ENCODE results near the gene TRA2B.
A peak's percentile ranks its signal among the peaks of the same experiment; 100 is the strongest.

Gene TRA2B

GRCh38 chr3:185937689-185938374, at the start of gene TRA2B:
TSS of gene TRA2B (minus strand) at chr3:185938014. CDS start at chr3:185937860, 154 bp downstream.
- peak; percentile 90 for DNase-seq (ENCODE audit: low read depth)

GRCh38 chr3:185986198-185986777, 48.5 kb upstream of the TRA2B start:
- DNase-seq (ENCODE audit: low read depth): no peak

GRCh38 chr3:185984203-185984602, 46.4 kb upstream of the TRA2B start:
- no peak for DNase-seq (ENCODE audit: low read depth)

- DNase-seq (ENCODE audit: low read depth): peak; percentile 36
These were observed 45.8 kb upstream of the TRA2B start for GRCh38 chr3:185983495-185984141.

- no peak for DNase-seq (ENCODE audit: low read depth)
These were observed 44.8 kb upstream of the TRA2B start for GRCh38 chr3:185982632-185983031.

- no peak for DNase-seq (ENCODE audit: low read depth)
These were observed 43.8 kb upstream of the TRA2B start for GRCh38 chr3:185981621-185982020.

- peak; percentile 15 for DNase-seq (ENCODE audit: low read depth)
These were observed 41.9 kb upstream of the TRA2B start for GRCh38 chr3:185979721-185980121.

GRCh38 chr3:185978516-185978915, 40.7 kb upstream of the TRA2B start:
- no peak for DNase-seq (ENCODE audit: low read depth)

GRCh38 chr3:185977679-185978040, 39.8 kb upstream of the TRA2B start:
- DNase-seq (ENCODE audit: low read depth): no peak

- DNase-seq (ENCODE audit: low read depth): peak; percentile 39
These were observed 39.3 kb upstream of the TRA2B start for GRCh38 chr3:185976977-185977678.

GRCh38 chr3:185976100-185976499, 38.3 kb upstream of the TRA2B start:
- no peak for DNase-seq (ENCODE audit: low read depth)

- DNase-seq (ENCODE audit: low read depth): no peak
These were observed 33.8 kb upstream of the TRA2B start for GRCh38 chr3:185971579-185971978.

GRCh38 chr3:185968168-185968567, 30.4 kb upstream of the TRA2B start:
- DNase-seq (ENCODE audit: low read depth): no peak

- no peak for DNase-seq (ENCODE audit: low read depth)
These were observed 28.8 kb upstream of the TRA2B start for GRCh38 chr3:185966655-185967054.

GRCh38 chr3:185965496-185965895, 27.7 kb upstream of the TRA2B start:
- no peak for DNase-seq (ENCODE audit: low read depth)

GRCh38 chr3:185961675-185962232, 23.9 kb upstream of the TRA2B start:
- no peak for DNase-seq (ENCODE audit: low read depth)

GRCh38 chr3:185960522-185961288, 22.9 kb upstream of the TRA2B start:
- no peak for DNase-seq (ENCODE audit: low read depth)

- no peak for DNase-seq (ENCODE audit: low read depth)
These were observed 22.1 kb upstream of the TRA2B start for GRCh38 chr3:185959609-185960521.

- no peak for DNase-seq (ENCODE audit: low read depth)
These were observed 20.8 kb upstream of the TRA2B start for GRCh38 chr3:185958626-185959025.

GRCh38 chr3:185956244-185956643, 18.4 kb upstream of the TRA2B start:
- no peak for DNase-seq (ENCODE audit: low read depth)

- no peak for DNase-seq (ENCODE audit: low read depth)
These were observed 16.5 kb upstream of the TRA2B start for GRCh38 chr3:185954366-185954723.
